Neural crest cell (in vitro differentiated cells): Measurements from ENCODE around the gene TMEM117. TPM values are rescaled to one million over a fixed set of nuclear protein-coding genes. Genes with fewer than 3 reads are reported as not detected.

ENCODE experiments used
- DNase-seq: peaks from one replicate; pipeline ENCODE4 v3.0.0; 2021; ENCODE audit warnings: low read depth, mixed read lengths, low spot score
- H3K27ac Mint-ChIP-seq: one replicate; pipeline ENCODE4 v1.8.0; 2021; ENCODE audit warnings: mild to moderate bottlenecking, mixed read lengths; ENCODE audit not compliant: unreplicated experiment
- H3K27me3 Mint-ChIP-seq: 2 replicates; pipeline ENCODE4 v1.8.0; 2021; ENCODE audit warnings: low read depth, mild to moderate bottlenecking, mixed read lengths
- H3K36me3 Mint-ChIP-seq: 2 replicates; pipeline ENCODE4 v1.8.0; 2021; ENCODE audit warnings: low read depth, mild to moderate bottlenecking, mixed read lengths
- H3K4me1 Mint-ChIP-seq: 2 replicates; pipeline ENCODE4 v1.8.0; 2021; ENCODE audit warnings: mixed read lengths
- H3K4me3 Mint-ChIP-seq: one replicate; pipeline ENCODE4 v1.8.0; 2021; ENCODE audit warnings: mild to moderate bottlenecking, mixed read lengths
- H3K9me3 Mint-ChIP-seq: 2 replicates; pipeline ENCODE4 v1.8.0; 2021; ENCODE audit warnings: mixed read lengths
- CTCF ChIP-seq: fragments of 200-600 bp; sonication (generic); conservative IDR thresholded peaks from 2 replicates; pipeline ENCODE4 v1.5.0; 2021; ENCODE audit warnings: antibody characterized with exemption, mild to moderate bottlenecking
- total RNA-seq: library from RNA; stranded (reverse); gene quantifications from 2 replicates; pipeline ENCODE4 v1.2.1, GENCODE V29; 2021

The TMEM117 gene
- total RNA-seq, 1 donor from 2014 or later, result 7.6 TPM

GRCh38 chr12:44091948-44092606, 256.2 kb downstream of the TMEM117 start:
- H3K27ac Mint-ChIP-seq, result no peak overlapping the region
- no peak for TF ChIP-seq CTCF

GRCh38 chr12:44098786-44099185, 262.9 kb downstream of the TMEM117 start:
- H3K36me3 Mint-ChIP-seq, result peaks cover 5% of the 10 kb centered on the region
- no peak overlapping the region for H3K27ac Mint-ChIP-seq
- H3K27me3 Mint-ChIP-seq, result no peaks in the 10 kb centered on the region
- DNase-seq, result no peak
- no peaks in the 10 kb centered on the region for H3K9me3 Mint-ChIP-seq
- no peak overlapping the region for H3K4me3 Mint-ChIP-seq
- TF ChIP-seq CTCF, result no peak
- H3K4me1 Mint-ChIP-seq, result no peaks in the 10 kb centered on the region

More at GRCh38 chr12:44091948-44092606, 256.2 kb downstream of the TMEM117 start:
- no peak for DNase-seq
- peaks cover 5% of the 10 kb centered on the region for H3K36me3 Mint-ChIP-seq
- peaks cover 3% of the 10 kb centered on the region for H3K4me1 Mint-ChIP-seq
- no peak overlapping the region for H3K4me3 Mint-ChIP-seq
- peaks cover 5% of the 10 kb centered on the region for H3K9me3 Mint-ChIP-seq
- no peaks in the 10 kb centered on the region for H3K27me3 Mint-ChIP-seq

GRCh38 chr12:44099486-44099885, 263.6 kb downstream of the TMEM117 start:
- no peaks in the 10 kb centered on the region for H3K4me1 Mint-ChIP-seq
- no peak overlapping the region for H3K4me3 Mint-ChIP-seq
- peaks cover 5% of the 10 kb centered on the region for H3K36me3 Mint-ChIP-seq
- no peak overlapping the region for H3K27ac Mint-ChIP-seq
- no peaks in the 10 kb centered on the region for H3K9me3 Mint-ChIP-seq
- no peaks in the 10 kb centered on the region for H3K27me3 Mint-ChIP-seq
- no peak for DNase-seq
- TF ChIP-seq CTCF, result no peak

- peaks cover 4% of the 10 kb centered on the region for H3K36me3 Mint-ChIP-seq
- TF ChIP-seq CTCF, result no peak
- no peak overlapping the region for H3K4me3 Mint-ChIP-seq
- H3K4me1 Mint-ChIP-seq, result no peaks in the 10 kb centered on the region
- no peaks in the 10 kb centered on the region for H3K9me3 Mint-ChIP-seq
- DNase-seq, result no peak
- H3K27ac Mint-ChIP-seq, result no peak overlapping the region
- no peaks in the 10 kb centered on the region for H3K27me3 Mint-ChIP-seq
Measured at GRCh38 chr12:44100264-44100663, 264.4 kb downstream of the TMEM117 start.

- no peaks in the 10 kb centered on the region for H3K27me3 Mint-ChIP-seq
- TF ChIP-seq CTCF, result no peak
- H3K4me3 Mint-ChIP-seq, result no peak overlapping the region
- no peaks in the 10 kb centered on the region for H3K9me3 Mint-ChIP-seq
- H3K4me1 Mint-ChIP-seq, result no peaks in the 10 kb centered on the region
- no peaks in the 10 kb centered on the region for H3K36me3 Mint-ChIP-seq
- DNase-seq, result no peak
- no peak overlapping the region for H3K27ac Mint-ChIP-seq
Measured at GRCh38 chr12:44101475-44101874, 265.6 kb downstream of the TMEM117 start.
